Type B pancreatic cell (in vitro differentiated cells): ENCODE measurements around the gene MXRA7. TPM values are rescaled to one million over a fixed set of nuclear protein-coding genes. Genes with fewer than 3 reads are reported as not detected.

ENCODE experiments used
- DNase-seq: peaks from one replicate; pipeline ENCODE4 v3.0.0; 2021; ENCODE audit warnings: mixed read lengths; ENCODE audit not compliant: unreplicated experiment; ENCODE audit errors: extremely low spot score
- H3K27ac Mint-ChIP-seq: 2 replicates; pipeline ENCODE4 v1.8.0; 2021; ENCODE audit warnings: mild to moderate bottlenecking, mixed read lengths
- H3K27me3 Mint-ChIP-seq: 2 replicates; pipeline ENCODE4 v1.8.0; 2021; ENCODE audit warnings: mixed read lengths
- H3K36me3 Mint-ChIP-seq: 2 replicates; pipeline ENCODE4 v1.8.0; 2021; ENCODE audit warnings: mixed read lengths
- H3K4me1 Mint-ChIP-seq: one replicate; pipeline ENCODE4 v1.8.0; 2021; ENCODE audit warnings: mixed read lengths; ENCODE audit not compliant: unreplicated experiment
- H3K4me3 Mint-ChIP-seq: 2 replicates; pipeline ENCODE4 v1.8.0; 2021; ENCODE audit warnings: mild to moderate bottlenecking, mixed read lengths
- H3K9me3 Mint-ChIP-seq: 2 replicates; pipeline ENCODE4 v1.8.0; 2021; ENCODE audit warnings: mixed read lengths
- total RNA-seq: library from RNA; stranded (reverse); gene quantifications from 2 replicates; pipeline ENCODE4 v1.2.1, GENCODE V29; 2021; ENCODE audit warnings: low replicate concordance
- TF ChIP-seq, protein P1 (sequence below): fragments of 200-600 bp; sonication (generic); conservative IDR thresholded peaks from 2 replicates; pipeline ENCODE4 v1.5.0; 2021; ENCODE audit warnings: antibody characterized with exemption, mild to moderate bottlenecking

Gene MXRA7
- total RNA-seq, 1 donor from 2014 or later = 75.0 TPM

DNA sequence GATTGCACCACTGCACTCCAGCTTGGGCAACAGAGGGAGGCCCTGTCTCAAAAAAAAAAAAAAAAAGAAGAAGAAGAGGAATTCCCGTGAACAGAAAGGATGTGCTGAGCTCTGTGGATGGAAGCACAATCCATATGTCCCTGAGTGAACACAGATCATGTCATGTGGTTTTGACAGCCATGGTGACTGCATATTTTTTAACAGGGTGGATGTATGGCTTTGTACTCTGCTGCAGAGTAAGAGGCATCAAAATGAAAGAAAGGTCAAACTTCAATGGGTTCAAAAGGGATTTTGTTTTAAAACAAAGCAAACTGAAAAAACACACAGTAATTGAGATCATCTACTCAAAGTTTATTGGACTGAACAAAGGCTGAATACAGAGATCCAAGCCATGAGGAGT, 31.5 kb downstream of the MXRA7 start:
- DNase-seq = no peak
- H3K9me3 Mint-ChIP-seq = no peaks in the 10 kb centered on the region
- peaks cover 4% of the 10 kb centered on the region for H3K36me3 Mint-ChIP-seq
- no peak overlapping the region for H3K4me3 Mint-ChIP-seq
- no peak overlapping the region for H3K27ac Mint-ChIP-seq
- no peaks in the 10 kb centered on the region for H3K27me3 Mint-ChIP-seq
- TF ChIP-seq, protein P1, sequence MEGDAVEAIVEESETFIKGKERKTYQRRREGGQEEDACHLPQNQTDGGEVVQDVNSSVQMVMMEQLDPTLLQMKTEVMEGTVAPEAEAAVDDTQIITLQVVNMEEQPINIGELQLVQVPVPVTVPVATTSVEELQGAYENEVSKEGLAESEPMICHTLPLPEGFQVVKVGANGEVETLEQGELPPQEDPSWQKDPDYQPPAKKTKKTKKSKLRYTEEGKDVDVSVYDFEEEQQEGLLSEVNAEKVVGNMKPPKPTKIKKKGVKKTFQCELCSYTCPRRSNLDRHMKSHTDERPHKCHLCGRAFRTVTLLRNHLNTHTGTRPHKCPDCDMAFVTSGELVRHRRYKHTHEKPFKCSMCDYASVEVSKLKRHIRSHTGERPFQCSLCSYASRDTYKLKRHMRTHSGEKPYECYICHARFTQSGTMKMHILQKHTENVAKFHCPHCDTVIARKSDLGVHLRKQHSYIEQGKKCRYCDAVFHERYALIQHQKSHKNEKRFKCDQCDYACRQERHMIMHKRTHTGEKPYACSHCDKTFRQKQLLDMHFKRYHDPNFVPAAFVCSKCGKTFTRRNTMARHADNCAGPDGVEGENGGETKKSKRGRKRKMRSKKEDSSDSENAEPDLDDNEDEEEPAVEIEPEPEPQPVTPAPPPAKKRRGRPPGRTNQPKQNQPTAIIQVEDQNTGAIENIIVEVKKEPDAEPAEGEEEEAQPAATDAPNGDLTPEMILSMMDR = no peak
- peaks cover 20% of the 10 kb centered on the region for H3K4me1 Mint-ChIP-seq

DNA sequence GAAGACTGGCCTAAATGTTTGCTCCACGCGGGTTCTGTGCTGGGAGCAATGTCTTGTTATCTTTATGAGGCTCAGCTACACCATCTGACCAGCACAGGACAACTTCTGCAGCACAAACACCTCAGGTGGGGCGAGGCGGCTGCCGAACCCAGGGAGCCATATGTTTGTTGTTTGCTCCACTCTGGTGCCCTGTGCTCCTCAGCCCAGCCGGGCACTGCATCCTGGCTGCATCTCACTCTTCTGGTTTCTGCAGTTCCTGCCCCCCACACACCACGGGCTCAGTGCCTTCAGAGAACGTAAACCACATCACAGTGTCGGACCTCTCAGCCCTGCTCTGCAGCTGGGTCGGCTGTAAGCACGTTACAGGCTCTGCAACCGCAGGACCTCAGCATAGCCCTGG, 32.4 kb downstream of the MXRA7 start:
- TF ChIP-seq, protein P1 = no peak
- H3K27ac Mint-ChIP-seq = no peak overlapping the region
- H3K4me3 Mint-ChIP-seq = no peak overlapping the region
- no peaks in the 10 kb centered on the region for H3K27me3 Mint-ChIP-seq
- no peak for DNase-seq
- peaks cover 4% of the 10 kb centered on the region for H3K36me3 Mint-ChIP-seq
- H3K4me1 Mint-ChIP-seq = peaks cover 25% of the 10 kb centered on the region
- H3K9me3 Mint-ChIP-seq = no peaks in the 10 kb centered on the region

DNA sequence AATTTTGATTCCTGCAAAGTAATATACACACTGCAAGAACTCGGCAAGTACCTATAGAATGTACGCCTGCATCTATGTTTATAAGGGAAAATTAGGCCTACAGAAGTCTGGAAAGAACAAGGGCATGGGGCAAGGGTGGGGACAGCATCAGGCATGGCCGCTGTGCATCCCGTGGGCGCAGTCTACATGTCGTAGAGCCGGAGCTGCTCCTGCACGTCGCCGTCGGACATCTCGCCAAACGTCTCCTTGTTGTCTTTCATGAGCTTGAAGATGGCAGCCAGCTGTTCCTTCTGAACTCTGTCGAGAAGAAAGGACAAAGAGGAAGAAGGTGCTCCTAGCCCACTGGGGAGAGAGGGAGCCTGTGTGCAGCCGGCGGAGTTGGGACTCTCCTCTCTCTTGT, 33.4 kb downstream of the MXRA7 start:
- Mint-ChIP-seq H3K27ac (no peak overlapping the region), H3K4me1 (peaks cover 31% of the 10 kb centered on the region), H3K4me3 (no peak overlapping the region), H3K9me3 (no peaks in the 10 kb centered on the region), H3K36me3 (peaks cover 4% of the 10 kb centered on the region), H3K27me3 (no peaks in the 10 kb centered on the region)
- TF ChIP-seq, protein P1 = no peak
- DNase-seq = no peak

DNA sequence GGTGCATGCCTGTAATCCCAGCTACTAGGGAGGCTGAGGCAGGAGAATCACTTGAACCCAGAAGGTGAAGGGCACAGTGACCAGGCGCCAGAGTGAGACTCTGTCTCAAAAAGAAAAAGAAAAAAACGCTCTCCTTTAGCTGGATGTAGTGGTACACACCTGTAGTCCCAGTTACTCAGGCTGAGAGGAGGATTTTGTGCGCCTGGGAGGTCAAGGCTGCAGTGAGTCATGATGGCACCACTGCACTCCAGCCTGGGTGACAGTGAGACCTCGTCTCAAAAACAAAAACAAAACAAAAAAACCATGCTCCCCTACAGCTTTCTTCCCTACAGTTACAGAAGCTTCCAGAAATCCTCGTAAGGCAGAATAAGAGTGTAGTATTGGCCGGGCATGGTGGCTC, 34.1 kb downstream of the MXRA7 start:
- Mint-ChIP-seq H3K27ac (no peak overlapping the region), H3K9me3 (no peaks in the 10 kb centered on the region), H3K4me1 (peaks cover 26% of the 10 kb centered on the region), H3K27me3 (no peaks in the 10 kb centered on the region), H3K36me3 (peaks cover 4% of the 10 kb centered on the region), H3K4me3 (no peak overlapping the region)
- no peak for DNase-seq
- TF ChIP-seq, protein P1 = no peak

DNA sequence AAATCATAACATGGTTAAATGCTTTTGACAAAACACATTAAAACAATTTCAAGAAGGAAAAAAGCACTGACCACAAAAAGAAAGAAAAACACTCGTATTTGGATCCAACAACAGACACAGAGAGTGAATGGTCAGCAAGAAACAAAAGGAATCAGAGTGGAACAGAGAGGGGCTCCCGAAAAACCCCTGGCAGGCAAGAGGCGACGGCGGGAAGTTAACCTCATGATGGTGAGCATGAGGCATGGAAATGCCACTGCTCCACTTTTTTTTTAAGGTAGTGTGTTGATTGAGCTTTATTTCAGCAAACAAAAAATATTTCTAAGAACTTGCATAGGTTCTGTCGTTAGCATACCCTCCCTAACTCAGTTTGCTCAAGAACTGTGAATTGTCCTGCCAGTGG, 35.1 kb downstream of the MXRA7 start:
- H3K9me3 Mint-ChIP-seq = no peaks in the 10 kb centered on the region
- no peaks in the 10 kb centered on the region for H3K27me3 Mint-ChIP-seq
- H3K36me3 Mint-ChIP-seq = no peaks in the 10 kb centered on the region
- H3K4me3 Mint-ChIP-seq = no peak overlapping the region
- H3K27ac Mint-ChIP-seq = no peak overlapping the region
- TF ChIP-seq, protein P1 = no peak
- DNase-seq = no peak
- H3K4me1 Mint-ChIP-seq = peaks cover 26% of the 10 kb centered on the region

DNA sequence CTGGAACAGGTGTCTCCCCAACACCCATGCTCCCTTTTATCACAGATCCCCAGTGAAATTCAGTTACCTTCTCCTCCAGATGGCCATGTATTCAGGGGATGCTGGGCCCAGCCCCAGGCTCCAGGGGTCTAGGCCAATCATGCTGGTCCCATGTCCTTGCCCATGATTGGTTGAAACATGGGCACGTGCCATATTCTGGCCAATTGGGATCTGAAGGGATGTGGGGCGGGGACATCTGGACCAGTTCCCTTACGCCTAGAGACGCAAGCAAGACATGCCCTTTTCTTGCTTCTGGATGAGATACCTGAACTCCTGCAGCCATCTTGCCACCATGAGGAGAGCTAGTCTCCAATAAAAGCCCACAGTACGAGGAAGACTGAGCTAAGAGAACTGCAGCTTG, 36.2 kb downstream of the MXRA7 start:
- peaks cover 6% of the 10 kb centered on the region for H3K9me3 Mint-ChIP-seq
- H3K27ac Mint-ChIP-seq = no peak overlapping the region
- TF ChIP-seq, protein P1 = no peak

More for the DNA sequence above, 36.2 kb downstream of the MXRA7 start:
- Mint-ChIP-seq H3K4me1 (peaks cover 35% of the 10 kb centered on the region), H3K27me3 (no peaks in the 10 kb centered on the region), H3K36me3 (no peaks in the 10 kb centered on the region), H3K4me3 (no peak overlapping the region)
- no peak for DNase-seq
